Activated CD8-positive, alpha-beta memory T cell treated with anti-CD3 and anti-CD28 coated beads, Interleukin-2, amount 50 U/mL, for 24 hours (primary cell): ENCODE measurements around the gene RBMS3.

ENCODE experiments used
- DNase-seq: peaks from one replicate; pipeline ENCODE4 v3.0.0-alpha.2; 2020; ENCODE audit errors: extremely low read depth

Gene RBMS3

DNA sequence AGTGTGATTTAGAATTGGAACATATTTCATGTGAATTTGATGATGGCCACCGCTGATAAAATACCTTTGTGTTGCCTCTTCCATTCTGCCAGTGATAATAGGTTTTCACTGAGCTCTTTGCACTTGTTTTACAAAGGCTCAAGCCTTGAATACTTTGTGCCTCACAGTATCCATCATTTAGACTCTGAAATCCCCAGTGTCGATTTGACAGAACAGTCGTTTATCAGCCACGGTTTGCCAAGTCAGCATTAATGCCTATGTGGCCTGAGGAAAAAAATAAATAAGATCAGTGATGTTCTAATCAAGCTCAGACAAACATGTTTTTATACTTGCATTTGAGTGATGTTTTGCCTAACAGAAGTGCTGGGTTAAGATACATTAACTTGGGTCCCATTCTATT lies 399.1 kb downstream of the RBMS3 start:
- DNase-seq = no peak

DNA sequence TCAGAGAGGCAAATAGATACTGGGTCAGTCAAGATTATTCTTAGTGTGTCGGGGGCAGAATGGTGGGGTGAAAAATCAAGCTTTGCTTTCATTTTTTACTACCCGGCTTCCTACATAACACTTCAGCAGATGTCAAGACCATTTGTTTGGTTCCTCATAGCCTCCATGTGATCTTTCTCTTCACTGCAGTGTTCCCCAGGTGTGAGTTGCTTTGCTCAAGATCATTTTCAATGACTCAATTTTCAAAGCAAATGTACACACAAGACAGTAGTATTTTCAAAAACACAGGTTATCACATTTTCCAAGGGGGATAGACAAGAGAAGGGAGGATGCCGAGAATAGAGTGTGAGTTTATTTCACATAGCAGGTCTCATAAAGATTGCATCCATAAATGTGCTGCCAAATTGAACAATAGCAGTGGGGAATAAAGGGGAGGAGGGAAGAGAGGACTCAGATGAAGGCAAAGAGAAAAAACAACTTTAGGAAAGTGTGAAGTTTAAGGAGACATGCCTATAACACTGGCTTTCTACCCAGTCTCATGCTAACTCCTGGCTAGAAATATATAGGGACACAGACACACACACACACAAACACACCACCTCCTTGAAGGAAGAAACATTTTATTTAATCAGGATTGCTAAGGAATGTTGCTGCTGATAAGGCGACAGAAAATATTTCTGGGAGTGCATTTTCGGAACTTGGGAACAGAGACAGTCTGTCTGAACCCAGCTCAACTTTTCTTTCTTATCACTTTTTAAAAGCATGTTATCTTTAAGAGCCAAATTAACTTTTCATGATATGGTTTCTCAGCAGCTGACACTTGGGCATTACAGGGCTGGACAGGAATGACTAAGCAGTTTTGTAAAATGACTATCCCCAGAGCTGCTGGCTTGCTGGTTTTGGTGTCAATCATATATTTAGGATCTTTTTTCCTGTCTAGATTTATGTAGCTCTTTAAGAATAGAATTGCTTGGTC lies 402.4 kb downstream of the RBMS3 start:
- DNase-seq = no peak

DNA sequence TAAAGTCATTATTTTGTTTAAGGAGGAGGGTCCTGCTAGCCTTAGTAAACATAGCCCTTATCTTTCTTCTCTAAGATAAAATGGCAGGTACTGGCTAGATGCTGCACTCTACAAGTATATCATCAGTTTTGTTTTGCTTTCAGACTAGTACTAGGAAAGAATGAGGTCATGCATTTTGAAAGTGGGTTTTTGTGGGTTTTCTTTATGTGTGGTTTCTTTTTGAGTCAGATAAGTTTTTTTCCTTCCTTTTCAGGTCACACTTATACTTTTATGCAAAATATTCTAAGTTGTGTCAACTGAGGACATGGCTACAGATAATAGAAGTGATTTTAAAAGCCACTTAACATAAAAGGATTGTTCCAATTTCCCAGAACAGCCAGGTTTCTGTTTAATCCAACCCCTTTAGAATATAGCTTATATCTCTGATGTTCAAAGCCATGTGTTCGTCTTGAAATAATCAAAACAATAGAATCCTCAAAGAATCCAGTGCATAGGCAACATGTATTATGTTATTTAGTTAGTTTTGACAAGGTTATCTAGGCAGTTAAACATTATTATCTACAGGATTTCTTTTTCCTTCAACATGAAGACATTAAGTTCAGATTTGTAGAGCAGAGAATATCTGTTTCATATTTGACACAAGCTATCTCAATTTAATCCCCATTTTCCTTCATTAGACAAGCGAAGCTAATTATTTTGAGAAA lies 406.2 kb downstream of the RBMS3 start:
- no peak for DNase-seq

DNA sequence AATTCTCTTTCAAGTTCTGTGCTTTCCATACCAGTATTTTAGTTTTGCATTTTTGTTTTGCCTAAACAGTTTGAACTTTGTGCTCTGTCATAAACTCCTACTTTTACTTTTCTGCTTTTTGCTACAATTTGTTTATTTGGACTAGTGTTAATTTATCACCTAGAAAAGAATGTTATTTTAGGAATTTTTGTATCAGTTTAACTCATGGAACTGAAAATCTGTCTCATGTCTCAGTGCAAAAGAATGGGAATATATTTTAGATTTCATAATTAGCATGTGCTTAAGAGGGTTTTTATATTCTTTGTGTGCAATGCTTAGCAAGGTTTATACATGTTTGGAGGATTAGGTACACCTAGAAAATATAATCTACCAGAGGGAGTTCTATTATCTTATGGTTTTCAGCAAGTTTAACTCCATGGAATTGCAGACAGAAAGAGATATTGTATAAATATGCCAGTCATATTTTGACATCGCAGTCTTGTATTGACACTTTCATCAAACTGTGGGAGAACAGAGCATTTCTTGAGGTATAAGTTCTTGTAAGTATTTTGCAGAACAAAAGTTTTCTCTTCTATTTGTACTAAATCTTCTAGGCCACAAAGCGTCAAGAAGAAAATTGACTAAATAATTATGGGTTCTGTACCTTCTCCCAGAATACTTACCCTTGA lies 409.9 kb downstream of the RBMS3 start:
- DNase-seq = no peak

DNA sequence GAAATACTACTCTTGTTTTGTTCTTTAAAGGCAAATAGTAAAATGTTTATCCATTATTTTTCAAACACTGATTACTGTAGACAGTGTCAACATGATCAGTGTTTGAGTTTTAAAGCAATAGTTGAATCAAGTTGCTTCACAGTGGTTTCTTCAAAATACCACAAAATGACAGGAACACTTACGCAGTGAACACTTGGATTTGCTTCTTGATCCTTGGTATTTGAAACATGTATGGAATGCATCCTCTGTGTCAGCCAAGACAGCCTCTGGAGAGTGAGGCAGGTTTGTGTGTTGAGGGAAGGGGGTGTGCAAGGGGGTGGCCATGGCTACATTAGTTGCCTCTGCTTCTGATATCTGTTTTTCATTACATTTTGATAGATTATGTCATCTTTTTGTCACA lies 413.0 kb downstream of the RBMS3 start:
- no peak for DNase-seq

DNA sequence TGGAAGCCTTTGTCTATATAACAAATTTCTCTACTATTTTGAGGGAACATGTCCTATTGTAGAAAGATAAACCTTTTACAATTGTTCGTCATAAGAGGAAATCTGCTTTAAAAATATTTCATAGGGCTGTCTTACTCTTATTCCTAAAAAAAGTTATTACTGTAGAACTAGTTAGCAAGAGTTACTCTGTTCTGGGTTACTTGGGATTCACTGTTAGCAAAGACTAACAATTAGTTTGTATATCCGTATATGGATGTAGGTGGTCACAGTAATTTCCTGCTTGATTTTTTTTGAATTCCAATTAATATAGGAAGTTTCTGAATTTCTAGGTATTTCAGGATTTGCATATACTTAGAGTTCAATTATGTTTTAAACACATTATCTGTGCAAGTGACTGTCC lies 413.5 kb downstream of the RBMS3 start:
- no peak for DNase-seq

DNA sequence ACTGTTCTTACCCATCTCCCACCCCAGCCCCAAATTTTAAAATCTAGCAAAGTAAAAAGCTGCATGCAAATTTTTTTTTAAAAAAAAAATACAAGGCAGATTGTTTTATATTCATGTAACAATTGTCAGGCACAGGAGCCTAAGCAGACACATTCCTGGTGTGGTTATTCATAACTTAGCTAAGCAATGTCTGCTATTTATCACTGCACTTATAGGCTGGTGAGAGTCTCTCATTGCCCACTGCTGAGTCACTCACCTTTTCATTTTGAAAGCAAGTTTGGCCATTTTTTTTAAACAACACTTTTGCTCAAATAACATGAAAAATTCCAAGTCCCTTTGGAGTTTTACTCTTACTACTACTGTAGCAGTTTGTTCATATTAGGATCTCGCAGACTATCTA lies 413.9 kb downstream of the RBMS3 start:
- no peak for DNase-seq

DNA sequence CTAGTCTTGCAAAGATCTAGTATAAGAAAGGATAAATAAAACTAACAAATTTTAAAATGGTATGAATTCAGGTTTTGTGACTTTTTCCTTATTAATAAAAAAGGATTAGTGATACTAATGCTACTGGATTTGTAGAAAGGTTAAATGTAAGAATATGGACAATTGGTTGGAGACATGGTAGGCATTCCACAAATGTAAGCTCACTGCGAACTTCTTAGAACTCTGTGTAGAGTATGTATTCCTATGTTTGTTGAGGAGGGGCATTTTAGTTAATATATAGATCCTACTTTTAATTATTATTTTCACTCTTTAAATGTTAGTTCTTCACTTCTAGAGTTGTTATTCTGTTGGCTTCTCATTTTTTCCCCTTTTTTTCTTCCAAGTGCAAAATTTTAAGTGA lies 414.3 kb downstream of the RBMS3 start:
- no peak for DNase-seq

DNA sequence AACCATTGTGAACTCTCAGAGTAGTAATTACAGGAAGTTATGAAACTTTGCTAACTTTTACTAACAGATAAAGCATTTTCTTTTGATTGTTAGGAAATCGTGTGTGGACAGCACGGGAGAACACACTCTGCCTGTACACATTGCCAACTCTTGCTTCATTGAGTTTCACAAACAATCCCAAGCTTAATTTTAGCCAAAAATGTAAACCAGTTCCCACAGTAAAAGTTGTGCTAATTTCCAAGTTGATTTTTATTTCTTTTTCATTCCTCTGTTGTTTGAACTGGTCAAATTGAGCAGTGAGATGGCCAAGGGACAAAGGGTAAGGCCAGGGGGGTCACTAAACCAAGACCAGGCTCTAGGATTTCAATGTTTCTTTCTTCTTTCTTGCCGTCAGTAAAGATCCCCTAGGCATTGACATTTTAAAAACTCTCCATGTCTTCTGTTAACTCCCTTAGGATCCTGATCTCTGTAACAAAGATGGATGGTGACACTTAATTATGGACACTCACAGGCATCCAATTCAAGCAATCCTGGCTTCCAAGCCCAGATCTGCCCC lies 414.9 kb downstream of the RBMS3 start:
- no peak for DNase-seq

DNA sequence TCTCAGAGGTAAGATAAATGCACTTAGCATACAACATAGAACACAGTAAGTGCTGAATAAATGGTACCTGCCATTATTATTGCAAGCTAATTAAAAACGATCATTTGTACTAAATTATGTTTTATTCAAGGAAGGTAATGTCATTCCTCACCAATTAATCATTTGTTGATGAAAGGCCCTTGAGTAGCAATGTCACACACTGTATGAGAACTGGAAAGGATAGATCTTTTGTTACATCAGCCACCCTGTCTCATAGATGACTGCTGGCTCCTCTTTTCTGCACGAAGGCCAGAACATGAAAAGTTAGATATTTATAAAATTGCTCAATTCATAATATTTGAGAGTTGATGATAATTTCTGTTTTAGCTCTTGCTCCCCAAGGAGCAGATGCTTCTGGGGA lies 415.4 kb downstream of the RBMS3 start:
- DNase-seq = no peak

DNA sequence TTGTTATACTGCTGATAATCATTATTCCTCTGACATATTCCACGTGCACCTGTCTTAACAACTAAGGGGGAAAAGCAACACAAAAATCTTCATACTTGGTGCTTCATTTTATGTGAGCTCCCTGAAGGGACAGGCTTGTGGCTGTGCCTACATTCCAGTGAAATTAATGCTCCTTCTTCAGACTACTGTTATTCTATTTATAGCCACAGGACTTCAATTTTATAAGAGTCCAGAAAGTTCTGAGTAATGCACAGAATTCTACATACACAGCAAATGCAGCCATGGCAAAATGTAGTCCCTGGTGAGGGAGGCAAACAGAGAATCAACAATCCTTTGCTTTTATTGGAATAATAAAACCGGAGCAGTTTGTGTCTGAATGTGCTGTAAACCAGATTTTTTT lies 417.1 kb downstream of the RBMS3 start:
- no peak for DNase-seq

DNA sequence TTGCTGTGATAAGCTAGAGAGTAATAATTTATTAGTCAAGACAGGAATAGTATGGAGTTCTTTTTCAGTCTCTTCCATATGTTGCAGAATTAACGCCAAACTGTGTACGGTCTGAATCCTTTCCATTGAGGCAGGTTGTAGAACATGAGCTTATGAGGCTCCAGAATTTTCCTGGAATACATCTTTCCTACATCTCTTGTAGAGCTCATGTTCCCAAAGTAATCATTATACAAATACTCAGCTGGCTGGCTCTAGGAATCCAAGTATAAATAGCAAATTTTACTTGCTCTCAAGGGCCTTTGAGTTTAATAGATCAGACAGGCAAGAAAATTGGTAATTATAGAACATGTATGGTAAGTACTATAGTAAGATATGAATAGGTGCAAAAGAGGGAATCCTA lies 419.4 kb downstream of the RBMS3 start:
- DNase-seq = no peak

DNA sequence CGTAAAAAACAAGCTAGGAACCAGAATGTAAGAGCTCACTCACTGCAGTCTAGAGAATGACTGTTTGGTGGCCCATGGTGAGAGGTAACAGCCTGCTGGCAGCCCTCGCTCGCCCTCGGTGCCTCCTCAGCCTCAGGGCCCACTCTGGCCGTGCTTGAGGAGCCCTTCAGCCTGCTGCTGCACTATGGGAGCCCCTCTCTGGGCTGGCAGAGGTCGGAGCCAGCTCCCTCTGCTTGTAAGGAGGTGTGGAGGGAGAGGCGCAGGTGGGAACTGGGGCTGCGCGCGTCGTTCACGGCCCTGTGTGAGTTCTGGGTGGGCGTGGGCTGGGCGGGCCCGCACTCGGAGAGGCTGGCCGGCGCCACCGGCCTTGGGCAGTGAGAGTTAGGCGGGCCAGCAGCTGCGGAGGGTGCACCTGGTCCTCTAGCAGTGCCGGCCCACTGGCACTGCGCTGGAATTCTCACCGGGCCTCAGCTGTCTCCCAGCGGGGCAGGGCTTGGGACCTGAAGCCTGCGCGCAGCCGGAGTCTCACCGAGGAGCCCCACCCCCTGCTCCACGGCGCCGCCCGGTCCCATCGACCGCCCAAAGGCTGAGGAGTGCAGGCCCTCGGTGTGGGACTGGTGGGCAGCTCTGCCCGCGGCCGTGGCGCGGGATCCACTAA lies 420.6 kb downstream of the RBMS3 start:
- no peak for DNase-seq

DNA sequence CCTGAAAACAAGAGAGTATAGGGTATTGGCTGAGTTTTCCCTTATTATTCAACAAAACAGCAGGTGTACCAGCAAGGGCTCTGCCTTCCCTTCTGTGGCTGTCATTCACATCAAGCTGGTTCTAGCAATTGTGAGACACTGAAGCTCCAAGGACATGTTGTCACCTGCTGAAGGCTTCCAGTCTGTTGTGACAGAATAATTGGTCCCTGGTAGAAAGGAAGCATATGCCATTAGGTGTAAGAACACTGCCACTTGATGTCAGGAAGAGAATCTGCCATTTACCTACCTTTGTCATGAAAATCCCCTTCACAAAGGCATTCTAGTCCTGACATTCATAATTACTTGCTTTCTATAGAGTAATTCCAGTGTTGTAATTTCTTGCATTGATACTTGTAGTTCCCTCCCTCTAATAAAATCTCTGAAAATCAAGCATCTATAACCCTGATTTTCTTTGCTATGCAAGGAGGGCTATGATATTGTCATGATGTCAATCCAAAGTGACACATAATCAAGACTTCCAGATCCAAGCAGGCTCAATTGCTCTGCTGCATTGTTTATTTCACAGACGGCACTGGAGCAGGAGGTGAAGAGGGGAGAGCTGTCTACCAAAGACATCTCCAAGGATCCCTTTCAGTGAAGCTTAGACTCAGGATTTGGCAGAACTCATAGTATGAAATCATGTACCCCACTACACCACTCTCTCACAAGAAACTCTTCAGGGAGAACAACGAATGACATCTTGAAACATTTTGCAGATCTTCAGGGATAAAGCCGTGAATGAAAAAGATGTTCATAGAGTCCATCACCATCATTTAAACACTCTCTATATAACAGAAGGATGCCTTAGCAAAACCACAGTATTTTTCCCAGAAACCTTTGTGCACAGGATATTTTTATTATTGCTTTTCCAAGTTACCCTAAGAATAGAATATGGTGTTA lies 425.3 kb downstream of the RBMS3 start:
- no peak for DNase-seq

DNA sequence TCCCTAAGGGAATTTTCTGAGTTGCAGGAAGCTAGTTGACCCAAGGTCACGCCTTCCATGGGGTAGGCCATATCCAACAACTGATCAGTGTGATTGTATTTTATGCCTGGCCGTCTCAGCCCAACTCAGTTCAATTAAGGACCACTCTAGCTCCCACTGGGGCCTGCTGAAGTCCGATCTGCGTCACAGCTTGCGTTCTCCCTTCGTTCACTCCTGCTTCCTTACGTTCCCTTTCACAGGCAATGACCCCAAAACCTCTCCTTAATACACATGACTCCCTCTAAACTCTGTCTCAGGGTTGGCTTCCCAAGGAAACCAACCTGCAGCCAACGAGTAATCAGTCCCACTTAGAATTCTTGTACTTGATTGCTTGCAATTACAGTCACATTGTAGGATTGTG lies 428.0 kb downstream of the RBMS3 start:
- no peak for DNase-seq

DNA sequence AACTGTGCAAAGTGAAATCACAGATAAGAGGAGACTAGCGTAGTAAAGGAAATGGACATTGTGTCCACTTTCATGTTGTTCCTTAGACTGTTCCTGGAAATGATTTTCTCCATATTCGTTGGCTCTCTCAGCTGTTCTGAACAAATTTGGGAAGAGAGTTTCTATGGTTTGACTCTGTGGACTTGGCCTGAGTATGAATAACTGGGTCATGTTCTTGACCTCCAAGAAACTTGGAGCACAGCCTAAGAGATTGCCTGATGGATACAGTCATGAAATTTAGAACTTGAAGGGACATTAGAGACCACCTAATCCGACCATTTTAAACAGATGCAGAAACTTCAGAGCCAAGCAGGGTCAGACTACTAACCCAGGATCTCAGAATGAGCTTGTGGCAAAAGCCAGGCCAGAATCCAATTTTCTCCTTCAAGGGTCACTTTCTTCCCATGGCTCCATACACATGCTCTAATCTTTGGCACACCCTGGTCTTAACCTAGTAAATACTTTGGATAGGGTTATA lies 430.4 kb downstream of the RBMS3 start:
- DNase-seq = no peak

DNA sequence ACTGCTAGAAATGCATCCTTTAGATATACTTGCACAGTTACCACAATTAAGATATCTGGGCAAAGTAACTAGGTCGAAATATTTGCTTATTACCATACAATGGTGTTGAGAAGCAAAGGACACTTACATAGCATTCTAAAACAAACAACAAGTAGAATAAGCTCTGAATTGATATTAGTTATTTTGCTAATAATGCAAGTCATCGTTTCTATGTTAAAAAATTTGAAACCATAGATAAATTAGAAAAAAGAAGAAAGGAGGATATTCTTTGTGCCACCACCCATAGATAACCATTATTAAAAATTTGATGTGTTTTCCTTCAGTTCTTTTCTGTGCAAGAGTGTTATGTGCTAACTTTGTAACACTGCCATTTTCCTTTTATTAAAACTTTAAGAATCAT lies 435.3 kb downstream of the RBMS3 start:
- no peak for DNase-seq

DNA sequence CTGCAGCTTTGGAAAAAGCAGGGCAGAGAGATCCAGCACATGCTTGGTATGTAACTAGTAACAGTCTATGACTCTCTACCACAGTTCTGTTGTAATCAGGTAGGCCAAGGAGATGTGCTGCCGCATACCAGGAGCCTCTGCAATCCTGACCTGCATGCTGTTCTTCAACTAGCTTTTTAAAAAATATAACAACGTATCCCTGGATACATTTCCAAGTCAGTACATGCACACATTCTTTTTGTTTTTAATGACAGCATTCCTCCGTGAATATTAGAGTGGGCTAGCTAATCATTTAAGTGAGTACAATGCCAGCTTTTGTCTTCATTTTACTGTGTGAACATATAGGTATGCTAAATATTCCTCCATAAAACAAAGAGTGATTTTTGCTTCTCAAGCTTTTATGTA lies 437.8 kb downstream of the RBMS3 start:
- no peak for DNase-seq

DNA sequence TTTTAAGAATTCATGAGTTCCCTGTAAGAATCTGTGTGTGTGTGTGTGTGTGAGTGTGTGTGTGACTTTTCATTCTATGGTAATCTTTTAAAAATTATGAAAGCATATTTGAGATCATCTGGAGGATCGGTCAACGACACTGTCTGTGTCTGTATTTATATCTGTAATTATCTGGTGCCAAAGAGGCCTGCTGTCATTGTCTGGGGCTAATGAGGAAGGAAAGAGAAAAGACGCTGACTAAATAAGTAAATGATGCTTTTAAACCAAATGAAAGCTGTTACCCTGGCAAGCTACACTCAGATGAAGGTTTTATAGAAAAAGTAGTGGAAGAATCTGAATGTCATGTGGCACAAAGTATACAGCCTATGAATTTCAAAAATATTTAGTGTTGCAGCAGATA lies 439.8 kb downstream of the RBMS3 start:
- DNase-seq = no peak

DNA sequence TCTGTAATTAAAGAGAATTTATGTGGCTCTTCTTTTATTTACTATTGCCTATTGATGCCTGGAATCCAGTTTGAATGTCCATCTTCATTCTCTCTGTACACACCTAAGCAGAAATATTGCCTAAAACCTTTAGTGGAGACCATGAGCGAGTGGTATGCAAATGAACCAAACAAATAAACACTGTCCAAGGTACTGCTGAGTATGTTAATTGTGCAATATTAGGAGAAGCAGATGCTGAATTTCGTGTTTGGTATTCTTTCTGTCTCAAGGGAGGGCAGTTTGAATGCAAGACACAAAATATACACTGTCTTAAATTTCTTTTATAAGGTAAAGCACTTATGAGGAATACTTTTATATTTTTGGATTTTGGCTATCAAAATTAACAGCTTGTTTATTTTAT lies 440.9 kb downstream of the RBMS3 start:
- DNase-seq = no peak
